H1 (cell line): ENCODE results near the gene ARHGAP24.

Experiments used
- BCL11A ChIP-seq, 2 experiments: IDR thresholded peaks; one replicate each; pipeline ENCODE4 v1.6.1; 2011; ENCODE audit warnings: low read depth in 2 of 2, low read length in 2 of 2, mild to moderate bottlenecking in 2 of 2
- EP300 ChIP-seq, 2 experiments: IDR thresholded peaks; 1 replicate in 1 of 2; 2 replicates in 1 of 2; pipeline ENCODE4 v1.6.1; 2011 to 2012; ENCODE audit warnings: low read depth in 2 of 2, low read length in 2 of 2, mild to moderate bottlenecking in 2 of 2, borderline replicate concordance in 1 of 2, inconsistent platforms in 1 of 2, moderate library complexity in 1 of 2
- RAD21 ChIP-seq, 2 experiments: IDR thresholded peaks in 1 of 2; conservative IDR thresholded peaks in 1 of 2; 2 replicates each; pipeline ENCODE4 v1.6.1; 2011; ENCODE audit warnings: low read depth in 2 of 2, low read length in 2 of 2, improper control_type of control experiment in 1 of 2, inconsistent platforms in 1 of 2, mild to moderate bottlenecking in 1 of 2, moderate library complexity in 1 of 2

- TF ChIP-seq BCL11A (IDR thresholded peaks at IDR 0.05; ENCODE audit: low read depth in 2 of 2, low read length in 2 of 2), result no peak
- TF ChIP-seq RAD21 (IDR thresholded peaks at IDR 0.05 in 1 of 2, conservative IDR thresholded peaks at IDR 0.05 in 1 of 2; ENCODE audit: low read depth in 2 of 2, low read length in 2 of 2), result no peak
- no peak for TF ChIP-seq EP300 (IDR thresholded peaks at IDR 0.05; ENCODE audit: borderline replicate concordance in 1 of 2, low read depth in 2 of 2, low read length in 2 of 2)
Observed at GRCh38 chr4:85787133-85787532, 312.2 kb downstream of the ARHGAP24 start.
